Activated CD8-positive, alpha-beta memory T cell treated with anti-CD3 and anti-CD28 coated beads, Interleukin-2, amount 50 U/mL, for 24 hours (primary cell): Measurements from ENCODE around the gene GAS5.
"Not testable (repeated sequence)": the region's sequence is repeated elsewhere in the genome, so short reads cannot be mapped to it uniquely, and the experiment has no call there.

Experiments used
- DNase-seq: peaks from one replicate; pipeline ENCODE4 v3.0.0-alpha.2; 2020; ENCODE audit errors: extremely low read depth

The GAS5 gene

DNA sequence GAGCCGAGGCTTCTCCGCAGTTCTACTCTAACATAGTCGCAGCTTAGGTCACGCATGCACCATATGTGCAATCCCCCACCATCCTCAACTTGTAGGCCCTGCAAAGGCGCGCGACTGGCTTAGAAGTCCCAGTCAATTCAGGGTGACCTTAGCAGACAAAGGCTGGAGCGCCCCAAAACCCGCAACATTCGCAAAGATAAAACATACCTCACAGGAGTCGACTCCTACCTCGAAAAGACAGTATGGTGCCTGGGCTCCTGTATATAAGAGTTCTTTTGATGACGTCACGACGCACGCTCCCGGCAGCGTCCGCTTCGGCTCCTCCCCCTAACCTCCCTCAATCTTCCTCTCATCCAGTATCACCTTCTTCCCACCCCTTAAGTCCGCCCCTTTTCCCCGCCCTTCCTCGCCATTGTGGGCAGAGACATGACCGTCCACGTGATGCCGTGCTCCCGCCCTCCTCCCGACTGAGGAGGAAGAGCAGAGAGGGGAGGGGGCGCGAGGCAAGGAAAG, at the start of gene GAS5:
TSS of gene GAS5 (minus strand) at position 237 of the 513 bp plus-strand sequence.
- peak; percentile 99 for DNase-seq

GRCh38 chr1:173917149-173917548, 49.4 kb upstream of the GAS5 start, which contains the start of gene SERPINC1:
SERPINC1 (minus strand) TSS chr1:173917327; CDS start chr1:173917259, 68 bp downstream.
- no peak for DNase-seq

GRCh38 chr1:173916667-173917066, 48.9 kb upstream of the GAS5 start:
- DNase-seq: no peak

DNA sequence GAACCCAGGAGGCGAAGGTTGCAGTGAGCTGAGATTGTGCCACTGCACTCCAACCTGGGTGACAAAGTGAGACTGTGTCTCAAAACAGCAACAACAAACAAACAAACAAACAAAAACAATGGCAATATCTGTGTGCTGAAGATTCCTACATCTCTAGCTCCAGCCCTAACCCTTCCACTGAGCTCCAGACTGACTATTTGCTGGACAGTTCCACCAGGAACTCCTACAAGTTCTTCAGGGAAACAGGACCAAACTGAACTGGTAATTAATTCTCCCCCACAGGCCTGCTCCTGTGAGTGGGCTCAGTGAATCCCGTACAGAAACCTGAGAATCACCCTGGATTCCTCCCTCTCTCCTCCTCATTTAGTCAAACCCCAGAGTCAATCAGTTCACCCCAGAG, 47.8 kb upstream of the GAS5 start:
- DNase-seq: no peak

DNA sequence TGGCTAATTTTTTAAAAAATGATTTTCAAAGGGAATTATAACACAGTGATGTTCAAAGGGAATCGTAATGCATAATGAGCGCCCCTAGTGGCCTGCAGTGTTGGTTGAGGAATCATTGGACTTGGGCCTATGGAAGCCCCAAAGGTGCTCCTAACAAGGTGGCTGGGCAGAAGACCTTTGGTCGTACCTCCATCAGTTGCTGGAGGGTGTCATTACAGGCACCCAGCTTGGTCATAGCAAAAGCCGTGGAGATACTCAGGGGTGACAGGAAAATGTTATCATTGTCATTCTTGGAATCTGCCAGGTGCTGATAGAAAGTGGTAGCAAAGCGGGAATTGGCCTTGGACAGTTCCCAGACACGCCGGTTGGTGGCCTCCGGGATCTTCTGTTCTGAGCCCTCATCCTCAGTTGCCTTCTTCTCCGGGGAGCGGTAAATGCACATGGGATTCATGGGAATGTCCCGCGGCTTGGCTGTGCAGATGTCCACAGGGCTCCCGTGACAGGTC, 46.6 kb upstream of the GAS5 start:
- DNase-seq: no peak

- no peak for DNase-seq
Observed at GRCh38 chr1:173913111-173913510, 45.3 kb upstream of the GAS5 start.

DNA sequence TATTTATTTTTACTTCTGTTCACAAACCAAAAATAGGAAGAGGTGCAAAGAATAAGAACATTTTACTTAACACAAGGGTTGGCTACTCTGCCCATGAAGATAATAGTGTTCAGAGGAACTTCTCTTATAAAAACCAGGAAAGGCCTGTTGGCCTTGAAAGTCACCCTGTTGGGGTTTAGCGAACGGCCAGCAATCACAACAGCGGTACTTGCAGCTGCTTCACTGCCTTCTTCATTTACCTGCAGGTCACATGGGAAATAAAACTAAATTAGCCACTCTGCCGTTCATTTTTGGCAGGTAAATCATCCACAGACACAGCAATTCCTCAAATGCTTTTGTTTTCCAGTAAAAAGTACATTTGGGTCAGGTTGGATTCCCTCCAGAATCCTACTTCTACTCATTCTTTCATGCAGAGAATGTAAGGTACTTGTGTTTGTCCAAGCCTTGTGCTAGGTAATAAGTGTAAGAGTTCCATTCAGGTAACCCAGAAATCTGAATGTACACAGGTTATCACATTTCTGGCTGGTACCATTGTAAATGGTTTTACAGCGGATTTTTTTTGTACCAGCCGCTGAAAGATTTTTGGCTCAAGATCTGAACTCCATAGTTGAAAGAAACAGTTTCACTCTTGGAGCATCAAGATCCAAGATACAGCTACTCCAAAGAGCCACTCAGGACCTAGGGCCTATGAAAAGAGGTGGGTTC, 36.2 kb upstream of the GAS5 start:
- no peak for DNase-seq

DNA sequence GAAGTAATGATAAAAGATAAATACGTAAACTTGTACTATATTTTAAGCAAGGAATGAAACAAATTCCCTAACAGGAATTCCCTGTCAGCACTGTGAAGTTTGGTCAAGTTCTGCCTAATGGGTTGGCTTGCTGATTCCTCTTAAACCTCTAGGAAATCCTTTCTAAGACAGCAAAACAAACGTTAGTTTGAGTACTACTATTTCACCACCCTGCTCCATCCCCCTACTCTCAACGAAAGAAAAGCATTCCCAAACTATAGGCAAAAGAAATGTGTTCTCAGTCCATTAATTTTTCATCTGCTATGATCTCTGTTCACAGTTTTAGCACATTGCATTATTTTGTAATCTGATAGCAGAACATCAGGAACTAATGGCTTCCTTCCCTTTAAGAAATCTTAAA, 33.2 kb upstream of the GAS5 start:
- DNase-seq: no peak

DNA sequence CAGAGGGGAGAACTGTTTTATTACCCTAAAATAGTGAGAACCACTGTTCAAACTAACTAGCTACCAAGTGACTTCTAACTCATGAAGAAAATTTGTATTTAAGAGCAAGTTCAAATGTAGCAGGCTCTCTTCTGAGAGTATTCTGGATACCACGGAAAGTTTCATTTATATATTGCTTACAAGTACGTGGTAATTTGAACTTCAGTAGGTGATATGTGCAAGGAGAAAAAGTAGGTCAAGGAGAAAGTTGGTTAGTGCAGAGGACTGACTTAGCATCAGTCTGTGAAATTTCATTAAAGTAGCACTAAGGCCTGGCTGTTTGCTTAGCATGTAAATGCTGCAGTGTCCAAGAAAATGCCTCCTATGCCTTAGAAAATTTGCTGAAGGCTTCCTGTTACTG, 32.6 kb upstream of the GAS5 start:
- no peak for DNase-seq

DNA sequence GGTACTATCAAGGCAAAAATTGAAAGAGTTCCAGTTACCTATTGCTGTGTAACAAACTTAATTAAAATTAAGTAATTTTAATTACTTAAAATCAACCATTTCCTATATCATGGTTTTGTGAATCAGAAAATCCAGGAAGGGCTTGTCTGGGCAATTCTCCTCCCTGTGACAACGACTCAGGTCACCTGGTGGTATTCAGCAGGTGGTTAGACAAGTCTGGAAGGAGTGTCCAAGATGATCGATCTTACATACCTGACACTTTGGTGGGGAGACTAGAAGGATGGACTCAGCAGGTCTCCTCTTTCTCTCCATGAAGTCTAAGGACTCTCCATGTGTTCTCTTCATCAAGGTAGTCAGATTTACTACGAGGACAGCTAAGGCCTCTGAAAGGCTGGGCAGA, 26.4 kb upstream of the GAS5 start:
- no peak for DNase-seq

GRCh38 chr1:173893611-173894010, 25.8 kb upstream of the GAS5 start:
- DNase-seq: no peak

GRCh38 chr1:173889885-173890284, 22.1 kb upstream of the GAS5 start:
- no peak for DNase-seq

- no peak for DNase-seq
Observed at GRCh38 chr1:173888749-173889148, 21.0 kb upstream of the GAS5 start.

DNA sequence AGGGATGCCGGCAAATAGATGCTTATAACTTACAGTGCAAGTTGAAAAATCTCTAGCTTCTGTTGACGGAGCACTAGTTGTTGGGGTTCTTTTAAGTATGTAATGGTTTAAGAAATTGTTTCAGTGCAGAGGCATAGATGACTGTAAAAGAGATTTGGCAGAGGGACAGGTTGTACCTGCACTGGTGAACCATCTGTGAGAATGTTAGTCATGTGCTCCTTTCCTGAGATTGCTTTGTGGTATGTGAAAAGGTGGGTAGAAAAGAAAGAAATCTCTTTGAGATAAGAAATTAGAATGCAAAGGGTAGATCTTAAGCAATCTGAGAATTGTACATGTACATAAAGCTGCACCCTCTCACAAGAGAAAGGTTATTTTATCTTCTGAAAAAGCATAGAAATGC, 19.8 kb upstream of the GAS5 start:
- no peak for DNase-seq

DNA sequence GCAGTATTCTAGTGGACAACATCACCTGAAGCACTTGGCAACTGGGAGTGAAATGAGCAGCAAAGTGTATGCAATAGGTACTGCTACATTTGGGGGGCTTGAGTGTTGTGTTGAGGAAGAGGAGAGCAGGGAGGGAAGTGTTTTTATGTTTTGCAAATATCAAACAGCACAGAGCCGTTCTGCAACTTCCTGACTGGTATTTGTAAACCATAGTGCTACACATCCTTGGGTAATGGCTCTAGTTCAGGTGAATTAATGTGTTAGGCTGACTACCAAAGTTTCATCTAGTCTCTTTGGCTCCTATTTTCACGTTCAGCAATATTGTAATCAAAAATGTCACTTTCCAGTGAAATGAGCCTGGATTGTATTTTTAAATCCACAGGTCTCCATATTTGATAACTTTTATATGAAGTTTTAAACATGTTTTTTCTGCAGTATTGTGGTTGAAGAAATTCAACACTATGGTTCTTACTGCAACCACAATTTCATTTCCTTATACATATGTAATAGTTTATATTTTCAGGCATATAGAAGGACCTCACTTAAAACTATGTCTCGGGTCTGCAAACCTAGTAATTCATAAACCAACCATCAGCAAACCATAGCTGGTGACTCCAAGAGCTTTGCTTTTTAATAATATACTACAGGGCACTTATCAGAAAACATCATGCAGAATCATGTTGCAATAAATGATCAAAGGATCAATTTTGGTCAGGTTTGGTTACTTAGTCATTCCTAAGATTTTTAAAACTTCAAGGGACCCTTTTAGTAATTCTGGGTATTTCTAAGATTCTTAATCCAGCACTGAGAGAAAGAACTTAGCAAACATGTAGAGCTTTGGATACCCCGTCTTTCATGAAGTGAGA, 19.2 kb upstream of the GAS5 start:
- no peak for DNase-seq

GRCh38 chr1:173884701-173885100, 16.9 kb upstream of the GAS5 start:
- no peak for DNase-seq

- DNase-seq: not testable (repeated sequence)
Observed at GRCh38 chr1:173881117-173881516, 13.3 kb upstream of the GAS5 start.

- no peak for DNase-seq
Observed at GRCh38 chr1:173878251-173878650, 10.5 kb upstream of the GAS5 start.

- no peak for DNase-seq
Observed at GRCh38 chr1:173876732-173877131, 8.9 kb upstream of the GAS5 start.

- DNase-seq: no peak
Observed at GRCh38 chr1:173871500-173871899, 3.7 kb upstream of the GAS5 start.

- DNase-seq: no peak
Observed at GRCh38 chr1:173871091-173871490, 3.3 kb upstream of the GAS5 start.

DNA sequence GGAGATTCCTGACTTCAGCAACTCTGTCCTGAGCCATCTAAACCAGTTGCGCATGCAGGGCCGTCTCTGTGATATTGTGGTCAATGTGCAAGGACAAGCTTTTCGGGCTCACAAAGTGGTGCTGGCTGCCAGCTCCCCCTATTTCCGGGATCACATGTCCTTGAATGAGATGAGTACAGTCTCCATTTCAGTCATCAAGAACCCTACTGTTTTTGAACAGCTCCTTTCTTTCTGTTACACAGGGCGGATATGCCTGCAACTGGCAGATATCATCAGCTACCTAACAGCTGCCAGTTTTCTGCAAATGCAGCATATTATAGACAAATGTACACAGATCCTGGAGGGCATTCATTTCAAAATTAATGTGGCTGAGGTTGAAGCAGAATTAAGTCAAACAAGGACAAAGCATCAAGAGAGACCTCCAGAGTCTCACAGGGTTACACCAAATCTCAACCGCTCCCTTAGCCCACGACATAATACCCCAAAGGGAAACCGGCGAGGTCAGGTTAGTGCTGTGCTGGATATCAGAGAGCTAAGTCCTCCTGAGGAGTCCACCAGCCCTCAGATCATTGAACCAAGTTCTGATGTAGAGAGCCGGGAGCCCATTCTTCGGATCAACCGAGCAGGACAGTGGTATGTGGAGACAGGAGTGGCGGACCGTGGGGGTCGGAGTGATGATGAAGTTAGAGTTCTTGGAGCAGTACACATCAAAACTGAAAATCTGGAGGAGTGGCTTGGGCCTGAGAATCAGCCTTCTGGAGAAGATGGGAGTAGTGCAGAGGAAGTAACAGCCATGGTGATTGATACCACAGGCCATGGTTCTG, 2.7 kb upstream of the GAS5 start:
- DNase-seq: no peak
